SK-N-MC (cell line): Measurements from ENCODE around the gene NETO2.

Experiments
- EZH2 ChIP-seq: fragments of 200-600 bp; sonication (generic); IDR thresholded peaks from one replicate; pipeline ENCODE4 v1.6.1; 2017; ENCODE audit warnings: antibody characterized with exemption
- FOXP2 ChIP-seq: optimal IDR thresholded peaks from 2 replicates; pipeline ENCODE3; 2011; ENCODE audit warnings: mild to moderate bottlenecking, moderate library complexity; ENCODE audit not compliant: insufficient read depth; ENCODE audit errors: extremely low read length, control extremely low read depth
- POLR2AphosphoS5 ChIP-seq: IDR thresholded peaks from 2 replicates; pipeline ENCODE4 v1.6.1; 2012; ENCODE audit warnings: mild to moderate bottlenecking, low read depth, low read length, borderline replicate concordance

GRCh38 chr16:47113130-47113529 lies 30.6 kb downstream of the NETO2 start:
- TF ChIP-seq EZH2 = no peak
- TF ChIP-seq POLR2AphosphoS5 = no peak
- TF ChIP-seq FOXP2 = no peak
